GM18505 (cell line): ENCODE results near the gene CPSF6.
A peak's percentile ranks its signal among the peaks of the same experiment; 100 is the strongest.
"Not testable (repeated sequence)": the region's sequence is repeated elsewhere in the genome, so short reads cannot be mapped to it uniquely, and the experiment has no call there.

Experiments
- ATAC-seq: cut with Tn5 transposase; IDR thresholded peaks from one replicate; pipeline ENCODE4 v1.9.1; 2021; ENCODE audit not compliant: unreplicated experiment
- POLR2A ChIP-seq: IDR thresholded peaks from 4 replicates; pipeline ENCODE4 v1.6.1; 2011; ENCODE audit warnings: borderline replicate concordance; ENCODE audit not compliant: insufficient read depth, insufficient read length; ENCODE audit errors: extremely low read depth

CPSF6 gene

GRCh38 chr12:69241438-69242092 lies 2.2 kb downstream of the CPSF6 start:
- TF ChIP-seq POLR2A: no peak
- no peak for ATAC-seq

DNA sequence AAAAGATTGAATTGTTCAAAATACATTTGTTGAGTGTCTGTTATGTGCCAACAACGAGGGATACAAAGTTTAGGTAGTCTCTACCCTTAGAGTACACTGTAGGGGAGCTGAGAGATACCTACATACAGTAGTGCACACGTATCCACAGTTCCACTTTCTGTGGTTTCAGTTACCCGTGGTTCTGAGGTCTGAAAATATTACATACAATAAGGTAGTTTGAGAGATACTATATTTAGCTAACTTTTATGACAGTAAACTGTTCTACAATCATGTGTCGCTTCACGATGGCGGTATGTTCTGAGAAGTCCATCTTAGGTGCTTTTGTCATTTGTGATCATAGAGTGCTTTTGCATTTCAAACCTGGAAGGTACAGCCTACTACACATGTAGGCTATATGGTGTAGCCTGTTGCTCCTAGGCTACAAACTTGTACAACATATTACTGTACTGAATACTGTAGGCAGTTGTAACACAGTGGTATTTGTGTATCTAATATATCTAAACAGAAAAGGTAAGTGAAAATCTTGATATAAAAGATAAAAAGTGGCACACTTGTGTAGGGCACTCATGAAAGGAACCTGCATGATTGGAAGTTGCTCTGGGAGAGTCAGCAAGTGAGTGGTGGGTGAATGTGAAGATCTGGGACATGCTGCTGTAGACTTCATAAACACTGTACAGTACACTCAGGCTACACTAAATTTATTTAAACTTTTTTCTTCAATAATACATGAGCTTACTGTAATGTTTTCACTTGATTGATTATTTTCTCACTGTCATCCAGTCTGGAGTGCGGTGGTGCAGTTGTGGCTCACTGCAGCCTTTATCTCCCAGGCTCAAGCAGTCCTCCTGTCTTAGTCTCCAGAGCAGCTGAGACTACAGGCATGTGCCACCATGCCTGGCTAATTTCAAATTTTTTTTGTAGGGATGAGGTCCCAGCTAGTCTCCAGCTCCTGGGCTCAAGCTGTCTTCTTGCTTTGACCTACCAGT lies 4.0 kb downstream of the CPSF6 start:
- ATAC-seq: peak; percentile 41
- TF ChIP-seq POLR2A: no peak

DNA sequence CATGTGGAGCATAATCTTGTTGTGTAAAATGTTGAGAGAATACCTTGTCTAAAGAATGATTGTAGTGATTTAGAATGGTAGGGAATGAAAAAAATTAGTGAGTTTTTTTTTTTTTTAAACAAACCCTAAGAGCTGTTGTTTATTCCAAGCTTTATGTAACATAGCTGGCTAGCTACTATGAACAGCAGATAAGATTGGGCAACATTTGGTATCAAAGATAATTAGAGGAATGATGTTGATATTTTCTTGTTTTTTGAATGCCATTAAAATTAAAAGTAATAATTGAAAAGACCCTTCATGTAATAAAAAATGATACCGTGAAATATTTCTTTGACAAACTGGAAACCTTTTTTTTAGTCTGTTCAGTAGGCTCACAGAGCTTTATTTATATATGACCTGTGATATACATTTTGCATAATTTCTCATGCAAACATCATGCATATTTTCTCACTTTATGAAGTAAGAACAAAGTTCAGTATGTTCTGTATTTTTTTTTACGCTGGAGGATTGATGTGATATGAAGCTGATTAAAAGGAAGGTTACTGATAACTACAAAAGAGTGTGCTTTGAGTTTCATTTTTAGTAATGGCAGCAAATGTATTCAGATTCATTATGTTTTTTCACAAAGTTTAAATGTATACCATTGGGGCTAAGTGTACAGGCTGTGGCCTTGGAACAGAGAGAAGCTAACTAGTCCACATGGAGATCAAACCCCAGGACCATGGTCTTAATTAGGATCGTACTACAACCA lies 8.1 kb downstream of the CPSF6 start:
- ATAC-seq: no peak
- TF ChIP-seq POLR2A: no peak

GRCh38 chr12:69252033-69252432 lies 12.7 kb downstream of the CPSF6 start:
- no peak for TF ChIP-seq POLR2A
- no peak for ATAC-seq

GRCh38 chr12:69254046-69254445 lies 14.7 kb downstream of the CPSF6 start:
- TF ChIP-seq POLR2A: no peak
- no peak for ATAC-seq

GRCh38 chr12:69254862-69255261 lies 15.5 kb downstream of the CPSF6 start:
- TF ChIP-seq POLR2A: no peak
- ATAC-seq: no peak

DNA sequence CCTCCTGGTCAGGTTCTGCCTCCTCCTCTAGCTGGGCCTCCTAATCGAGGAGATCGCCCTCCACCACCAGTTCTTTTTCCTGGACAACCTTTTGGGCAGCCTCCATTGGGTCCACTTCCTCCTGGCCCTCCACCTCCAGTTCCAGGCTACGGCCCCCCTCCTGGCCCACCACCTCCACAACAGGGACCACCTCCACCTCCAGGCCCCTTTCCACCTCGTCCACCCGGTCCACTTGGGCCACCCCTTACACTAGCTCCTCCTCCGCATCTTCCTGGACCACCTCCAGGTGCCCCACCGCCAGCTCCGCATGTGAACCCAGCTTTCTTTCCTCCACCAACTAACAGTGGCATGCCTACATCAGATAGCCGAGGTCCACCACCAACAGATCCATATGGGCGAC lies 19.3 kb downstream of the CPSF6 start:
- ATAC-seq: no peak
- no peak for TF ChIP-seq POLR2A

- no peak for TF ChIP-seq POLR2A
- ATAC-seq: no peak
These were observed 23.1 kb downstream of the CPSF6 start for GRCh38 chr12:69262264-69262974.

- no peak for ATAC-seq
- no peak for TF ChIP-seq POLR2A
These were observed 25.8 kb downstream of the CPSF6 start for GRCh38 chr12:69265205-69265604.

DNA sequence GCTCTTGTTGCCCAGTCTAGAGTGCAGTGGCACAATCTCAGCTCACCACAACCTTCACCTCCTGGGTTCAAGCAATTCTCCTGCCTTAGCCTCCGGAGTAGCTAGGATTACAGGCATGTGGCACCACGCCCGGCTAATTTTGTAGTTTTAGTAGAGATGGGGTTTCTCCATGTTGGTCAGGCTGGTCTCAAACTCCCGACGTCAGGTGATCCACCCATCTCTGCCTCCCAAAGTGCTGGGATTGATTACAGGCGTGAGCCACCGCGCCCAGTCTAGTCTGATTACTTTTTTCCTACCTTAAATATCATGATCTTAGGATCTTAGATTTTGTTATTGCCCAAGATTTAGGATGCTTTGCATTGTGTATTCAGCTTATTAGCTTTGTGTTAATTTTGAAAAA lies 26.3 kb downstream of the CPSF6 start:
- not testable (repeated sequence) for ATAC-seq

GRCh38 chr12:69266036-69266635 lies 26.8 kb downstream of the CPSF6 start:
- no peak for ATAC-seq
- no peak for TF ChIP-seq POLR2A

DNA sequence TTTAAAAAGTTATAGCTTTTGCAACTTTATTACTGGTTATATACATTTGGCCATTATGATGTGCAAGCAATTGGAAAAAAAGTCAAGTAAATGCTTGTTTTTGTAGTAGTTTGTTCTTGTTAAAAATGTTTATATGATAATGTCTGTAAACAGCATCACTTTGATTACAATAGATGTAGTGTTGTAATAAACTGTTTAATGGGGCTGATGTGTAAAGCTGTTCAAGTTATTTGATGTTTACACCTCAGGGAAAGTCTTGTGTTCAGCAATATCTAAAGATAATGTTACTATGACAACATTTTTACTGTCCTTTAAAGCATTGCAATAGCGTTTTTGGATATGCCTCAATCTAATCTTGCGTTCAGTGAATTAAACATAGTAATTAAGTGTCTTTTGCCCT lies 30.4 kb downstream of the CPSF6 start:
- TF ChIP-seq POLR2A: no peak
- ATAC-seq: no peak

GRCh38 chr12:69272511-69272910 lies 33.1 kb downstream of the CPSF6 start:
- no peak for TF ChIP-seq POLR2A
- no peak for ATAC-seq

DNA sequence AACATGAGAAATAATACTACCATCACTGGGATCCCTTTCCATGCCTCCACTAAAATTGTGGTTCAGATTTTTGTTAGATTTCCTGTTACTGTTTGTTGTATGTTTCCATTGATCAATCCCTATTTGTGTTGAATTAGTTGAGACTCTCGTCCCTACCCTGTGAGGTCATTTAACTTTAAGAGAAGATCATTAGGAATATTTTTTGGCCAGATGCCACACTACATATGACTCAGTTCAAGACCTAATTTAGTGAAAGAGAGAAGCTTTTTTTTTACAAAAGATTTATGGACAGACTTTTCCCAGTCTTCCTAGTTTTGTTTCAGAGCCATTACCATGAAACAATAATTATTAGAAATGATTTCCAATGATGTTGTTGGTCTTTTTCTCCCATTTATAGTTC lies 35.5 kb downstream of the CPSF6 start:
- no peak for ATAC-seq

More for the DNA sequence above, 35.5 kb downstream of the CPSF6 start:
- TF ChIP-seq POLR2A: no peak
